Aorta (tissue), 5 donors: Measurements from ENCODE around the gene CLK3. TPM values are rescaled to one million over a fixed set of nuclear protein-coding genes. Genes with fewer than 3 reads are reported as not detected.
A peak's percentile ranks its signal among the peaks of the same experiment; 100 is the strongest.

Experiments
- ATAC-seq: fragments of 200-7000 bp; cut with Tn5 transposase; one replicate; pipeline ENCODE4 v1.9.1; 2022; ENCODE audit warnings: moderate library complexity; ENCODE audit not compliant: low FRiP score
- DNase-seq, 2 donors: peaks; one replicate each; pipeline ENCODE4 v3.0.0-alpha.2; 2020
- H3K27ac ChIP-seq, 2 donors: one replicate each; pipeline ENCODE4 v1.5.1; 2013; ENCODE audit warnings: low read length in 2 of 2, mild to moderate bottlenecking in 2 of 2, moderate library complexity in 2 of 2, control low read depth in 1 of 2, inconsistent platforms in 1 of 2, low read depth in 1 of 2
- H3K27me3 ChIP-seq, 2 donors: one replicate each; pipeline ENCODE4 v1.6.1; 2013; ENCODE audit warnings: control low read depth in 1 of 2, low read length in 1 of 2, mild to moderate bottlenecking in 1 of 2, moderate library complexity in 1 of 2; ENCODE audit not compliant: insufficient read depth in 2 of 2, control insufficient read depth in 1 of 2
- H3K36me3 ChIP-seq, 2 donors: one replicate each; pipeline ENCODE4 v1.6.1; 2013; ENCODE audit warnings: control low read depth in 1 of 2, low read length in 1 of 2, mild to moderate bottlenecking in 1 of 2; ENCODE audit not compliant: insufficient read depth in 2 of 2, control insufficient read depth in 1 of 2
- H3K4me1 ChIP-seq, 2 donors: one replicate each; pipeline ENCODE4 v1.6.1; 2013; ENCODE audit warnings: low read length in 2 of 2, control low read depth in 1 of 2, mild to moderate bottlenecking in 1 of 2, moderate library complexity in 1 of 2; ENCODE audit not compliant: insufficient read depth in 2 of 2, control insufficient read depth in 1 of 2
- H3K4me3 ChIP-seq, 2 donors: one replicate each; pipeline ENCODE4 v1.5.1; 2013; ENCODE audit warnings: low read length in 2 of 2, control low read depth in 1 of 2, mild to moderate bottlenecking in 1 of 2
- H3K9me3 ChIP-seq: one replicate; pipeline ENCODE4 v1.6.1; 2013; ENCODE audit warnings: mild to moderate bottlenecking, low read length; ENCODE audit not compliant: control insufficient read depth
- WGBS, 2 donors: extraction: QIAGEN DNeasy Blood & Tissue Kit; methylation state at CpG; one replicate each; pipeline ENCODE4 v1.1.7; 2013; 5-methylcytosine and 5-hydroxymethylcytosine counted together
- intact Hi-C, 2 donors: fragments of 100-400 bp; cut with DNase I; formaldehyde crosslinking; loops; one replicate each; pipeline versions ENCODE4 v1.14.2 to v1.15.0; 2022
- polyA plus RNA-seq, 2 donors: library from polyadenylated mRNA; stranded (reverse); fragments of 200-250 nt; gene quantifications; one replicate each; pipeline ENCODE4 v1.2.3, GENCODE V29; 2013
- total RNA-seq, 2 donors: library from RNA; stranded (reverse); fragmentation: NEBNext Ultra II Directional; extraction: Animal tissue kit (Norgen Biotek cat#: 25700); gene quantifications; one replicate each; pipeline ENCODE4 v1.2.1, GENCODE V29; 2021
- donor health status: healthy with polysubstance abuse.
- donor health status: Bipolar disorder and iron deficiency.
- donor health status: DM: no; HTN: no; CAD: no.
- donor health status: DM: no; HTN: no; CAD: no.
- donor health status: DM: yes; HTN: yes; CAD: no.

The CLK3 gene
- total and polyA plus RNA-seq, 4 donors = 37.3 to 94.0 (median 68.4) TPM

DNA sequence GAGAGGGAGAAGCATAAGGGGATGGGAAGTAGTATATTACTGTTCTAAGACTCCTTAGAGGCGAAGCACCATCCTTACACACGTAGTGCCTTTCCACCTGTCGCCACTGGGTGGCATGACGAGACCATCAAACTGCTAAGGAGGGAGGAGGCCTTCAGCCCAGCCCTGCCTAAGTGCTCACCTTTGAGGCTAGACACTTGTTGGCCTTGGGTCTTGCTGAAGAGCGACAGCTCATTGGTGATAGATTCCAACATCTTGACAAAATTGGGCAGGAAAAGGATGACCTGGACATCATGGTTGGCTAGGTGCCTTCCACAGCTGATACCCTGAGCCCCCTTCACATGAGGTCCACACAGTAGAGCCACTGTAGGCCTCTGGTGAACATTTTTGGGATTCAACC, 19.6 kb downstream of the CLK3 start:
- Histone ChIP-seq H3K4me1 (no peaks in the 10 kb centered on the region), H3K36me3 (peaks cover 3 to 11% of the 10 kb centered on the region in 2 donors), H3K27ac (no peak overlapping the region), H3K4me3 (no peak overlapping the region), H3K9me3 (no peaks in the 10 kb centered on the region), H3K27me3 (no peaks in the 10 kb centered on the region)
- ATAC-seq (peak; percentile 75), DNase-seq (peak in 1 of 2 donors; percentile 88)
- intact Hi-C loops = loop anchor here (1.0 to 10.0 kb wide), 2 partner anchors 133 to 320 kb away; partner anchors contain the start of gene RPP25 (in 2 of the 2)
- 16 to 17% methylated on average over 5 of the region's 5 CpGs for WGBS, 2 donors

DNA sequence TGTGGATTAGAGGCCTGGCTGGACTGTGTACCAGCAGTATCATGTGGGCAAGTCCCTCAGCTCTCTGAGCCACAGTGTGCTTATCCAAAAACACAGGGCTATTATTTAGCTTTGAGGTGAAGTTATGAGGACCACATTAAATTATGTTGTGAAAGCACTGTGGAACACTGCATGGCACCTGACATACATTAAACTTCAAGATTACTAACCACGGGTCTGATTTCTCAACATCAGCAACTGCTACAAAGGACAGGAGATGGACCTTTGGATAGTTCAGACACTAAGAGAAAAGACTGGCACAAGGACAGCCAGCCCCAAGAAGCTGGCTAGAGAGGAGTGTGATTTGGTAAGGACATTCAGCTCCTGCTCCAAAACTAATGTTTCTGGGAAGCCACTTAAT, 21.3 kb downstream of the CLK3 start:
- intact Hi-C loops = loop anchor here (2.0 to 10.0 kb wide), 2 partner anchors 132 to 318 kb away; partner anchors contain the start of gene RPP25 (in 2 of the 2)
- H3K36me3 ChIP-seq = peaks cover 3 to 14% of the 10 kb centered on the region in 2 donors
- WGBS, 2 donors = 68 to 88% methylated on average over 1 of the region's 1 CpG
- no peaks in the 10 kb centered on the region for H3K9me3 ChIP-seq
- no peak overlapping the region for H3K27ac ChIP-seq
- DNase-seq (no peak), ATAC-seq (no peak)
- H3K4me3 ChIP-seq = no peak overlapping the region
- H3K4me1 ChIP-seq = no peaks in the 10 kb centered on the region
- no peaks in the 10 kb centered on the region for H3K27me3 ChIP-seq

DNA sequence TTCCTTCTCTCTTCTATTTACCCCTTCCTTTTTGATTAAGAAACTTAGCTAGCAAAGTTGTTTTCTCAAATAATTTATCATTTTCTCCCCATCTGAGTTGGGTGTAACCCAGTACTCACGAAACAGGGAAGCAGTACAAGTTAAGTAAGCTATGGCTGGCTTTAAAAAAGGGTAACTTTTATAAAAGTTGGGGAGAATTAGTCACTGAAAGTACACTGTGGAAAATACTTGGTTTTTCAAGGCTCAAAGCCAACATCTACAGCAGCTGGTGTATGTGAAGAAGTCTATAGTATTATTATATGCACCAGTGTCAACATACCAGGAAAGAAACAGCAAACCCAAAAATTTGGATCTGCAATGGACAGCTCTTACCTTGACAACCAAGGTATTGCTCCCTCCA, 25.5 kb downstream of the CLK3 start:
- Histone ChIP-seq H3K36me3 (peaks cover 0 to 10% of the 10 kb centered on the region in 2 donors), H3K27ac (no peak overlapping the region), H3K4me3 (no peak overlapping the region), H3K9me3 (no peaks in the 10 kb centered on the region), H3K4me1 (no peaks in the 10 kb centered on the region), H3K27me3 (no peaks in the 10 kb centered on the region)
- 11 to 26% methylated on average over 1 of the region's 1 CpG for WGBS, 2 donors
- DNase-seq = no peak
- no peak for ATAC-seq
- intact Hi-C loops = no loop called here

DNA sequence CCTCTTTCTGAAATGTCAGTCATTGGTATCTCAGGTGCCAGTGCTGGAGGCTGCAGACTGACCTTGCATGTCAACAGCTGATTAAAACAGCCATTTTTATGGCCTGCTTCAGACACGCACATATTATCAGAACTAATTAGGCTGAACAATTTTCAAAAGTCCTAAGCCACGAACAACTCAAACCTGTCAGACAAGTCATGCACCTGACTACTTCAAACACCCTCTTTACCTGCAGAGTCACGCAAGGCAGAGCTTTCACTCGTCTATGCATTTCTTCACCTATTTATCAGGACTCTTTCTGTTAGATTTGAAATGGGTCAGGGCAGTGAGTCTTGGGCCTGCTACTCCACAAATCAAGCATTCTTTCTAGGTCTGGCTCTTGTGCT, 26.7 kb downstream of the CLK3 start:
- peaks cover 0 to 8% of the 10 kb centered on the region in 2 donors for H3K36me3 ChIP-seq
- DNase-seq = no peak
- H3K27ac ChIP-seq = peak overlapping the region in 1 of 2 donors; percentile 75
- intact Hi-C loops = no loop called here
- H3K27me3 ChIP-seq = no peaks in the 10 kb centered on the region
- no peak for ATAC-seq
- H3K4me3 ChIP-seq = no peak overlapping the region
- H3K4me1 ChIP-seq = peaks cover 0 to 1% of the 10 kb centered on the region in 2 donors
- WGBS, 2 donors = 66 to 73% methylated on average over 4 of the region's 4 CpGs
- no peaks in the 10 kb centered on the region for H3K9me3 ChIP-seq

DNA sequence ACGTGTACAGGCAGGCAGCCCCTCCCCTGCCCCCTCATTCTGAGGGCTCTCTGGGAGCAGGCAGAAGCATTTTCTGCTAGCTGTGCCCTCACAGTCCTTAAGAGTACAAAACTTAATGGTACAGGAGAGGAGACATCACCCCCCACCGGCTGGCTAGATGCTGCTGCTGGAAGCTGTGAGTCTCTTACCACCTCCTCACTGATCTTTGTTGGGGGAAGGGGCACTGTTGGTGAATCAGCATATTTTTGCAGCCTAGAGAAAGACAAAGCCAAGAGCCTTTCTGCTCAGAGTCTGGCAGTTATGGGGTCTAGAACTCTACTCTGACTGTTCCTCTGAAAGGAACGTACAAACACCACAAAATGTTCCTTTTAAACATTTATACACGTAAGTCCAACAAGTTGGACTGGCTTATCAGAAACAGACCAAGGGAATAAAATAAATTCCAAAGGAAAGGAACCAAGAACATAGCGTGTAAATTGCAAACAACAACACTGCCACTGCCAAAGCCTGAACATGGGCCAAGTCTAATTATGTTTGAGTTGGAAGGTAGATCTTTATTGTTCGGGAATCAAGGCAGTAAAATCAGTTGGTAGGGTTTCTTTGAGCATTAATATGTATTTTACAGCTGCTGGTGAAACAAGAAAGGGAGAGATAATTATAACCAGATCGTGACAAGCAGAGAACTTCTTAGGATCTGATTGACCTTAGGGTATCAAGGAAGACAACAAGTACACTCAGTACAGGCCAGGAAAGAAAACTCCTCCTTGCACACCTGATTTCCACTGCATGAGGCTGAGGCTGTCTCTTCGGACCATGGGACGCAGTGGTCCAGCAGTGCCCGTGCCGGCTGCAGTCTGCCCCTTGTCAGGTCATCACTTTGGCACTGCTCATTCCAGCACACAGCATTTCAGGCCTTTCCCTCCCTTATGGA, 27.4 kb downstream of the CLK3 start:
- H3K27me3 ChIP-seq = no peaks in the 10 kb centered on the region
- ATAC-seq (peak; percentile 31), DNase-seq (no peak)
- no peaks in the 10 kb centered on the region for H3K9me3 ChIP-seq
- peaks cover 0 to 8% of the 10 kb centered on the region in 2 donors for H3K36me3 ChIP-seq
- H3K27ac ChIP-seq = peak overlapping the region in 1 of 2 donors; percentile 52
- no peak overlapping the region for H3K4me3 ChIP-seq
- peaks cover 0 to 1% of the 10 kb centered on the region in 2 donors for H3K4me1 ChIP-seq
- intact Hi-C loops = no loop called here
- 16 to 20% methylated on average over 11 of the region's 11 CpGs for WGBS, 2 donors

DNA sequence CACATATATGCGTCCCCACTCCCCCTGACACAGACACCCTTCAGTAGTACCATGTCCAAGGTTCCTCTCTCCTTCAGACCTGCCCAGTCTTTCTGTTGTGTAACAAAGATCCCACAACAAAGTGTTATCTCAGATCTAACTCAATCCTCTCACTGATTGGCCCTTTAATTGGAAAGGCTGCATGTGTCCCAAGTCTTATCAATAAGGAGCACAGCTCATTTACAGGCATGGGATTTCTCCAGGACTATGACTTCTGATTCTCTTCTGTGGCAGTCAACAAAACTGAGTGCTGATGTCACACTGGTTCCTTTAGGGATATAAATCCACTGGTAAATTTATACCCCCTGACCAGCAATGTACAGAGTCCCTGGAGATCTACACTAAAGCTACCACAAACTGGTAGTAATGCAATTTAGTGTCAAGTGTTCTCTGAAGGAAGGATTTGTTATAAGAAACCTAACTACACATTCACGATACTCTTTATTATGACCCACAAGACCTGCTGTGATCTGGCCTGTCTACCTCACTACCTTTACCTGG, 28.1 kb downstream of the CLK3 start:
- H3K27ac ChIP-seq = no peak overlapping the region
- WGBS, 2 donors = 80 to 94% methylated on average over 2 of the region's 2 CpGs
- no peak overlapping the region for H3K4me3 ChIP-seq
- intact Hi-C loops = no loop called here
- no peaks in the 10 kb centered on the region for H3K27me3 ChIP-seq
- H3K36me3 ChIP-seq = peaks cover 0 to 8% of the 10 kb centered on the region in 2 donors
- DNase-seq = no peak
- H3K9me3 ChIP-seq = no peaks in the 10 kb centered on the region
- peaks cover 0 to 1% of the 10 kb centered on the region in 2 donors for H3K4me1 ChIP-seq
- ATAC-seq = no peak

DNA sequence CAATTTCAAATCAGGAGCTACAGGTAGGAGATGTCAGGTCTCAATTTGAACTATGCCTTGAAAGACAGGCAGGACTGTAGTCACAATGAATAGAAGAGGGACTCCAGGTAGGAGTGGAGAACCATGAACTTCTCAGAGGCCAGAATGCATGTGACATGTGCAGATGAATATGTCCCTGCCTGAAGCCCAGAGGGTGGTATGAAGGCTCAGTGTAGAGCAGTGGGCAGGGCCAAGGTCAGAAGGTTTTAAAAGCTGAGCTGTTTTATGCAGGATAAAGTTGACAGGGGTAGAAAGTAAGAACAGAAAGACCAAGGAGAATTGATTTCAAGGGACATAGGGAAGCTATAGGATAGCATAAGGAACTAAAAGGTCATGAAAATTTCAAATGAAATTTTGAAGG, 30.8 kb downstream of the CLK3 start:
- Histone ChIP-seq H3K4me1 (peaks cover 0 to 1% of the 10 kb centered on the region in 2 donors), H3K27me3 (no peaks in the 10 kb centered on the region), H3K9me3 (no peaks in the 10 kb centered on the region), H3K36me3 (peaks cover 0 to under 1% of the 10 kb centered on the region in 2 donors), H3K4me3 (no peak overlapping the region), H3K27ac (no peak overlapping the region)
- no peak for DNase-seq
- intact Hi-C loops = no loop called here
- ATAC-seq = no peak

DNA sequence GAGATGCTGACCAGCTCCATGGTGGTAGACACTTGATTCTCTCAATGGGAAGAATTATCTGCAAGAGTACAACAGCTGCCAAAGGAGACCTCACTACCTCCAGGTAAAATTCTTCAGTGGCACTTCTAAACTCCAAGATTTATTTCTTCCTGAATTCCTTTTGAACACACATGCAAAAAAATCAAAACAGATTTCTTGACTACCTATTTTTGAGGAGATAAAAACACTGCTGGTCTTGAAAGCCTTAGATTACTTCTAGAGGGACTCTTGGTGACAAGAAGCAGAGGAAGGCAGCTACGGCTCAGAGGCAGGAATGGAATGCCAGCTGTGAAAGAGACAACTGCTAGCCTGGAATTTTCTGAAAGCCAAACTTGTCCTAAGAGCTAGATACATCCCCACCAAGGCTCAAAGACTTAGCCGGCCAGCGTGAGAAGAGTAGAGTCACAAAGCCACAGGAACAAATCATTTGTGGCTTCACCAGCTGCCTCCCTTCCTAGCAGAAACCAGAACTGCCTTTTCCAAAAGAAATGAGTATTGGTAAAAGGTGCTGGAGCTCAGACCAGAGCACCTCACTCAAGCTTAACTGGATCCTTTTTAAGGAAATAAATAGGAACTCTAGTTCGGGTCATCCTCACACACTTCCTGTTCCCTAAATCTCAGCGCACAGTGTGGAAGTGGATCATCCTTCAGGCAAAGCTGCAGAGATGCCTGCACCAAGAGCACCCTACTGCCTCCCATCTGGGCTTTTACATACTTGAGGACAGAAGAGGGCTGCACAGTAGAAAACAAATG, 32.6 kb downstream of the CLK3 start:
- Histone ChIP-seq H3K4me3 (no peak overlapping the region), H3K27ac (no peak overlapping the region), H3K36me3 (no peaks in the 10 kb centered on the region), H3K27me3 (no peaks in the 10 kb centered on the region), H3K4me1 (peaks cover 0 to 1% of the 10 kb centered on the region in 2 donors), H3K9me3 (no peaks in the 10 kb centered on the region)
- 83 to 84% methylated on average over 5 of the region's 5 CpGs for WGBS, 2 donors
- no peak for DNase-seq
- intact Hi-C loops = no loop called here
- no peak for ATAC-seq
